GM21786 (cell line): ENCODE measurements around the gene ZNF792.
"Not testable (repeated sequence)": the region's sequence is repeated elsewhere in the genome, so short reads cannot be mapped to it uniquely, and the experiment has no call there.

ENCODE experiments used
- ATAC-seq: cut with Tn5 transposase; IDR thresholded peaks from one replicate; pipeline ENCODE4 v1.9.1; 2021; ENCODE audit not compliant: unreplicated experiment

Gene ZNF792

DNA sequence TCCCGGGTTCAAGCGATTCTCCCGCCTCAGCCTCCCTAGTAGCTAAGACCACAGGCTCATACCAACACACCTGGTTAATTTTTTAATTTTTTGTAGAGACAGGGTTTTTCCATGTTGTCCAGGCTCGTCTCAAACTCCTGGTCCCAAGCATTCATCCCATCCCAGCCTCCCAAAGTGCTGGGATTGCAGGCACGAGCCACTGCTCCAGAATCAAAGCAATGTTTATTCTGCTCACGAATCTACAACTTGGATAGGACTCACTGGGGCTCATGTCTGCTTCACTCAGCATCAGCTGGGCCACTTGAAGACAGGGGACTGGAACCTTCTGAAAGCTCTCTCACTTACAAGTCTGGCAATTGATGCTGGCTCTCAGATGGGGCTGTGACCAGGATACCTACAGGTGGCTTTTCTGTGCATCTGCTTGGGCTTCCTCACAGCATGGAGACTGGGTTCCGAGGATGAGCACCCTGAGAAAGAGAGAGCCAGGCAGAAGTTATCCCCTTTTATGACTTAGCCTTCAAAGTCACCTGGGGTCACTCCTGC is 8.2 kb upstream of the ZNF792 start:
- ATAC-seq: no peak

DNA sequence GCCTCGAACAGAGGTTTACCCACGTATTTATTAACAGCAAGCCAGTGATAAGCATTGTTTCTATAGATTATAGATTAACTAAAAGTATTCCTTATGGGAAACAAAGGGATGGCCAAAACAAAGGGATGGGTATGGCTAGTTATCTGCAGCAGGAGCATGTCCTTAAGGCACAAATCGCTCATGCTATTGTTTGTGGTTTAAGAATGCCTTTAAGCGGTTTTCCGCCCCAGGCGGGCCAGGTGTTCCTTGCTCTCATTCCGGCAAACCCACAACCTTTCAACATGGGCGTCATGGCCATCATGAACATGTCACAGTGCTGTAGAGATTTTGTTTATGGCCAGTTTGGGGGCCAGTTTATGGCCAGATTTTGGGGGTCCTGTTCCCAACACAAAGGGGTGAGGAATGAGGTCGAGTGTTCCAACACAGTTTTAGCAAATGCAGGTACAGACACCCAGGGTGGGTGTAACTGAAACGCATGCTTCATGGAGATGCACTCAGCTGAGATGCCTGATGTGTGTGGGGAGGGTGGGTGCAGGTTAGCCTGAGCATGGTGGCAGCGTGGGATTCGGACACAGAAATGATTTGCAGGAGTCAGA is 6.3 kb upstream of the ZNF792 start:
- not testable (repeated sequence) for ATAC-seq

DNA sequence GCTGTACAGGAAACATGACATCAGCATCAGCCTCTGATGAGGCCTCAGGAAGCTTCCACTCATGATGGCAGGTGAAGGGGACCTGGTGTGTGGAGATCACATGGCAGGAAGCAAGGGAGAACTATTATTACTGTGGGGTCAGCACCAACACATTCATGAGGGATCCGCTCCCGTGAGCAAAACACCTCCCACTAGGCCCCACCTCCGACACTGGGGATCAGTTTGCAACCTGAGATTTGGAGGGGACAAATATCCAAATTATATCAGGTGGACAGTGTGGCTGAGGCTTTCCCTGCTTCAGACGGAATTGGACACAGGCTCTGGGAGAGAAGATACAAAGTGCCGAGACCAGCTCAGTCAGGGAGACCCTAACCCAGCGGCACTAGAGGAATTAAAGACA is 5.7 kb upstream of the ZNF792 start:
- ATAC-seq: no peak

DNA sequence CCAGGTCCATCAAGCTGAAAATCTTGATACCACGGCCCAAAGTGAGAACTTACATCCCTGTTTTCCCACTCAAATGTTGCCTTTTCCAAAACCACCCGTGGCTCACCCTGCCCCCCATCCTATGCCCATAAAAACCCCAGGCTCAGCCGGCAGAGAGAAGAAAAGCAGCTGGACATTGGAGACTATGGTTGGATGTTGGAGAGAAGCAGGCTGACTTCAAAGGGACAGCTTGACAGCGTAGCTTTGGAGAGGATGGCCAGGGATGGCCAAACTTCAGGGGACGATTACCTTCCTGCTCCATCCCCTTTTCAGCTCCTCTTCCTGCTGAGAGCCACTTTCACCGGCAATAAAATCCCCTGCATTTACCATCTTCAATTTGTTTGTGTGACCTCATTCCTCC is 3.5 kb upstream of the ZNF792 start:
- ATAC-seq: no peak

DNA sequence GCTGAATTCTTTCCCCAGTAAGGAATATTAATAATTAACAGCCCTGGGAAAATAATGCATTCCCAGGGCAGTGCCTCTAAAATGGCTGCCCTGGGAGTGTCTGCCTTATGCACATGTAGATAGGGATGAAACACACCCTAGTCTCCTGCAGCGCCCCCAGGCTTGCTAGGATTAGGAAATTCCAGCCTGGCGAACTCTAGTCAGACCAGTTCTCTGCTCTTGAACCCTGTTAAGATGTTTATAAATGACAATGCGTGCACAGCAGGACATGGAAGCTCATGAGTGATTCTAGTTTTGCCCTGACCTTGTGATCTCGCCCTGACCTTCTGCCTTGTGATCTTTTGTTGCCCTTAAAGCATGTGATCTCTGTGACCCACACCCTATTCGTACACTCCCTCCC is 1.5 kb upstream of the ZNF792 start:
- not testable (repeated sequence) for ATAC-seq

DNA sequence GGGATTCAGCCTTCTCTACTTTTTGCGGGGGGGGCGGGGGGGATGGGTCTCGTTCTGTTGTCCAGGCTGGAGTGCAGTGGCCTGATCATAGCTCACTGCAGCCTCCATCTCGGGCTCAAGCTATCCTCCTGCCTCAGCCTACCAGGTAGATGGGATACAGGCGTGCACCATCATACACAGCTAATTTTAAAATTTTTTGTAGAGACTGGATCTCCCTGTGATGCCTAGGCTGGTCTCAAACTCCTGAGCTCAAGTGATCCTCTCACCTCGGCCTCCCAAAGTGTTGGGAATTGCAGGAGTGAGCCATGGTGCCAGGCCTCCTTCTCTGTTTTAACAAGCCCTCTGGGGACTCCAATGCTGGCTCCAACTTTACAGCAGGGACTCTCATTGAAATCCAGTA is 569 bp upstream of the ZNF792 start:
- no peak for ATAC-seq

DNA sequence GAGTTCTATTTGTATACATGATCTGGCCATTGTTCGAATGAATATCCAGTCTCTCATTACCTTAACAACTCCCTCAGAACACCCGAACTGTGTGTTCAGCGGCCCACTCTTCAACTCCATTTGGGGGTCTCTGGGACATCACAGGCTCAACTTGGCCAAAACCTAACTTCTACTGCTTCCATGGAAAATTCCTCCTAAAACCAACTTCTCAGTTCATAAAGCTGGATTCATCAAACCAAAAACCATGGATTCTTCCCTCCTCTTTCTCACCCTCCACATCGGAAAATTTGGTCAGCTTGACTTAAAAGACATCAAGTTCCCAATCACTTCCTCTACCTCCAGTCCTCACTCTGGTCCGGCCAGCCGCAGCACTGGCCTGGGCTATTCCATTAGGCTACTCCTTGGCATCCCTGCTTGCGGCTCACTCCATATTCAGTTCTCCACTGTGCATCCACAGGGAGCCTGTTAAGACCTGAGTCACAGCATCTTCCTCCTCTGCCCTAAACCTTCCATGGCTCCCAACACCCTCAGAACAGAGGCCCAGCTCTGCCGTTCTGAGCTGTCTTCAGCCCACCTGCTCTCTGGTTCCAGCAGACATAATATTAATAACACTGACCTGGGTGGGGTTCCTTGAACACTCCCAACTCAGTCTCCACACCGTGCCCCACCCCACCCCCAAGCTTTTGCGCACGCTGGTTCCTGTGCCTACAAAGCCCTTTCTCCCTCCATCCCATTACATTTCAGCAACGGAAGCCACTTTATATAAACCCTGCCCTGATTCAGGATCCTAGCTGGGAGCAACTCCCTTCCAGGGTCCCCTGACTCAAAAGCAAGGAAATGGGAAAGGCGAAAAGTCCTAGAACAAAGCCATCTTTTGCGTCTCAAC is 1.1 kb downstream of the ZNF792 start:
- ATAC-seq: no peak

DNA sequence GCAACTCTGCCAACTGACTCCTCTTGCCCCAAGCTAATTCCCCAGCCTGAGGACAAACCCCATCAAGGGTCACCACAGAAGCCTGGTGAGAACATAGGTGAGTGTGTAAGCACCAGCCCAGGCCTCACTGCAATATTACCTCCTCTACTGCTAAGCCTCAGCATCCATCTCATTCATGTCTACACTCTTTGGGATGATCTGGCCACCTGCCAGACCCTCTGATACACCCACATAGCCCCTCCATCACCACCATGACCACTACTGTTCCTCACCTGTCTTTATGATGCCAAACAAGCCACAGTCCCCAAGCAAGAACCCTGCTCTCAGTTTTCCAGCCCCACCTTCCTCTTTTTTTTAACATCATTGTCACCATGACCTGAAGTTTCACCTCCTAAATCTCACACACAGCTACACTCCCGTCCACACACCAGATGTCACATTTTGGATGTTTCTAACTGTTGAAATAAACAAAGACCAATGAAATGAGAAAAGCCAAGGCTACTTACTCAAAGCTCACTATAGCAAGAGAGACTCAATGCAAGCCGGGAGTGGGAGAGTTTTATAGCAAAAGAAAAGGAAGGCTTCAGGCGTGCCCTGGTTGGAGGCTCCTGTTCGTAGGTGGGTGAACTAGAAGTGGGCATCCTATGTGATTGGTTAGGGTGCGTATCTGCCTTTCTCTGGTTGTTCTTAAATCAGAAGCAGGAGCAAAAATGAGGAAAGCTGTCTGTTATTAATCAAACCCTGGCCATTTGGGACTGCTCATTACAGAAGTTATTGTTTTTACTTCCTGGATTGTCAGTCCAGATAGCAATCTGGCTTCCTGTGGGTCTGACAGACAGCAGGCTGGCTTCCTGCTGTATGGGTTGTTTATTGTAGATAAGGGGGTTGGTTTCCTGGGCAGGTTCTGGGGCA is 2.0 kb downstream of the ZNF792 start:
- no peak for ATAC-seq

DNA sequence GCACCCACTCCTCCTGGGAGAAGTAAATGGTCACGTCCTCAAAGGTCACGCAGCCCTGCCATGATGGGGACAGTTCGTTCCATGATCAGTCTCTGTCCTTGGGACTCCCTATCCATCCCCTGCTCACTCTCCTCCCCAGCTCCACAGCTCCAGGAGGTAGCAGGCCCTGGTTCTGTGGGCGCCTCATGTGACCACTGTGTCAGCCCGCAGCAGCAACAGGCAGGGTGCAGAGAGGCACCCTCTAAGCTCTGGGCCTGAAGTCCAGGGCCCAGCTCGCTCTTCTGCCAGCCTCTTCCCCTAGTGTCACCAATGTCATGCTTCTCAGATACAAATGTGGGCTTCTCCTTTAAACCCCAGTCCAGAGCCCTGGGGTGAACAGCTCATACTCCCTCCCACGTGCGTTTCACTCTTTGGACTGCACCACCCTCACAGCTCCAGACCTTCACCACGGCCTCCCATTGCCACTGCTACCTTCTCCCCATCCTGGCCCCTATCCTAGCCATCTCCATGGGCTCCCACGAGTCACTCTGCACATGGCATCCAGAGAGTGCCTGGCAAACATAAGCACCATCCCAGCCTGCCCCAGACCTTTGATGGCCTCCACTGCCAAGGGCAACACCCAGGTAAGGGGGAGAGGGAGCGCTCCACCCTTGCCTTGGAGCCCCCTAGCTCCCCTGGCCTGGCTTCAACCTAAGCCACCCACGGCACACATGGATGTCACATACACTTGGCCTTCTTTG is 2.9 kb downstream of the ZNF792 start:
- no peak for ATAC-seq

DNA sequence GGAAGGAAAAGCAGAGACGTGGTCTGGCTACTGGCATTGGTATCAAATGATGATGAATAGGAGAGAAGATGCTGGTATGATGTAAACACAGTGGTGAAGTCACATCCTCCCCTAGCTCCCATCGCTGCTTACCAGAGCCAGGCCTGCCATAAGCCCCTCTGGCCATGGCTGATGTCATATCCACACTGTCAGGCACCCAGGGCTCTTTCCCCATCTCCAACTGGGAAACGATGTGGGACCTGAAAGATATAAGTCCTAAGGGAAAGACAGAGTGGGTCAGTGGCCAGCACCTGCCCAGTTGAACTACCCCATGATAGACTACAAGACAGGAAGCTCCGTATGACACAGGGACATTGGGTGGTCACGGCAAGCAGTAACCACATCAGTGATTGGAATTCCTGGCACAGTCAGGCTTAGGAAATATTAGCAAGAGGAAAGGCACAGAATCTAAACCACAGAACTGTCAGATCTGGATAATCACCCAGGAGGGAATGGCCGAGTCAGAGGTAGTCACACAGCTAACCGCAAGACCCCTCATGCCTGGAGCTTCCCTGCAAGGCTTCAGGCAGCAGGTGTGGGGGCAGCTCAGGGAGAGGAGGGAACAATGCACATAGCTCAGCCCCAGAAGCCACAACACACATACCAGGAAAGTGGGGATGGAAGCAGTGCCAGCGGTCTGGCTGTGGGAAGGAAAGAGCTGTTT is 3.8 kb downstream of the ZNF792 start:
- no peak for ATAC-seq

DNA sequence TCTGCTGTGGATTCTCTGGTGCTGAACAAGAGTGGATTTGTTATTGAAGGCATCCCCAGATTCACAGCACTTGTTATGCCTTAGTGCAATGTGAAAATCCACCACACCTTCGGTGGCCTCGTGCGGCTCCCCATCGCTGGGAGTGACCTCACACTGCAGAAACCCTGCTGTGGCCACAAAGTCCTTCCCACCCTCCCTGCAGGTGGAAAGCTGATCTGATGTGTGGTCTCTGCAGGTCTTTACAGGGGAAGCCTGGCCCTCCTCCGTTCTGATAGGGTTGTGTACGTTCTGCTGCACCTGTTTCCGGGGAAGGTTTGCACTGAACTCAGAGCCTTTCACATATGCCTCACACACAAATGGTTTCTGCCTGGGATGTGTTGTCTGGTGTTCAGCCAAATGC is 5.0 kb downstream of the ZNF792 start:
- no peak for ATAC-seq

DNA sequence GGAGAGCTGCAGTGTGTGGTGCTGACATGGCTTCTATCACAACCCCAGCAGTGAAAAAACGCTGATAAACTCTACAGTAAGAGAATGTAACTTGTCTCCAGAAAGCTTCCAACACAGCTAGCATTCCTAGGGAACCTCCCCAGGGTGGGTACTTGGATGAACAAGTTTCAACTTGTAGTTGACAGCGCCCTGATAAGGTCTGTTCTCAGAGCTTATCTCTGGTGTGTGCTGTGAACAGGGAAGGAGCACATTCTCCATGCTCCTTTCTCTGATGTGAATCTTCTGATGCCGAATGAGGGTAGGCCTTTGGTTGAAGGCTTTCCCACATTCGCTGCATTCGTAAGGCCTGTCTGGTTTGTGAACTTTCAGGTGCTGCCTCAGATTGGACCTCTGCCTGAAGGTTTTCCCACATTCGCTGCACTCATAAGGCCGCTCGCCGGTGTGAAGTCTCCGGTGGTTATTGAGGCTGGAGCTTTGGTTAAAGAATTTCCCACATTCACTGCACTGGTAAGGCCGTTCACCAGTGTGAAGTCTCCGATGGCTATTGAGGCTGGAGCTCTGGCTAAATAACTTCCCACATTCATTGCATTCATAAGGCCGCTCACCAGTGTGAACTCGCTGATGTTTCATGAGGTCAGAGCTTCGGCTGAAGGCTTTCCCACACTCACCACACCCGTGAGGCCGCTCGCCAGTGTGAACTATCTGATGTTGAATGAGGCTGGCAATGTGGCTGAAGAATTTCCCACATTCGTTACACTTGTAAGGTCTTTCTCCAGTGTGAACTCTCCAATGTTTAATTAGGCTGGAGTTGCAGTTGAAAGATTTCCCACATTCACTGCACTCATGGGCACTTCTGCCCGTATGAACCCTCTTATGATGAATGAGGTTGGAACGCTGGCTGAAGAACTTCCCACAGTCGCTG is 5.9 kb downstream of the ZNF792 start:
- ATAC-seq: no peak

DNA sequence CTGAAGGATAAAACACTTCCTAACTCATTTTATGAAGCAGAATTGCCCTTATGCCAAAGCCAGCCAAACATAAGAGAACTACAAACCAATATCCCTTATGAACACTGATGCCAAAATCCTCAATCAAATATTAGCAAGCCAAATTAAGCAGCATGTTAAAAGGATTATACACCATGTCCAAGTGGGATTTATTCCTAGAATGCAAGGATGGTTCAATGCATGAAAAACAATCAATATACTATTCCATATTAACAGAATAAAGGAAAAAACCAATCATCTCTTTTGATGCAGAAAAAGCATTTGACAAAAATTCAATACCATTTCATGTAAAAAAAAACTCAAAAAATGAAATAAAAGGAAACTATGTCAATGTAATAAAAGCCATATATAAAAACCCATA is 10.9 kb downstream of the ZNF792 start:
- ATAC-seq: no peak

DNA sequence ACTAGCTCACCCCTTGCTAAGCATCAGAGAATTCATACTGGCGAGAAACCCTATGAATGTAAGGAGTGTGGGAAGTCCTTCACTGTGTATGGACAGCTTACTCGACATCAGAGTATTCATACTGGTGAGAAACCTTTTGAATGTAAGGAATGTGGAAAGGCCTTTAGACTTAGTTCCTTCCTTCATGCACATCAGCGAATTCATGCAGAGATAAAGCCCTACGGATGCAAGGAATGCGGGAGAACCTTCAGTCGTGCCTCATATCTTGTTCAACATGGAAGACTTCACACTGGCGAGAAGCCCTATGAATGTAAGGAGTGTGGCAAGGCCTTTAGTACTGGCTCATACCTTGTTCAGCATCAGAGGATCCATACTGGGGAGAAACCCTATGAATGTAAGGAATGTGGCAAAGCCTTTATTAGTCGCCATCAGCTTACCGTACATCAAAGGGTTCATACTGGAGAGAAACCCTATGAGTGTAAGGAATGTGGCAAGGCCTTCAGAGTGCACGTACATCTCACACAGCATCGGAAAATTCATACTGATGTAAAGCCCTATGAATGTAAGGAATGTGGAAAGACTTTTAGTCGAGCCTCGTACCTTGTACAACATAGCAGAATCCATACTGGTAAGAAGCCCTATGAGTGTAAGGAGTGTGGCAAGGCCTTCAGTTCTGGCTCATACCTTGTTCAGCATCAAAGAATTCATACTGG is 20.0 kb downstream of the ZNF792 start:
- ATAC-seq: no peak

DNA sequence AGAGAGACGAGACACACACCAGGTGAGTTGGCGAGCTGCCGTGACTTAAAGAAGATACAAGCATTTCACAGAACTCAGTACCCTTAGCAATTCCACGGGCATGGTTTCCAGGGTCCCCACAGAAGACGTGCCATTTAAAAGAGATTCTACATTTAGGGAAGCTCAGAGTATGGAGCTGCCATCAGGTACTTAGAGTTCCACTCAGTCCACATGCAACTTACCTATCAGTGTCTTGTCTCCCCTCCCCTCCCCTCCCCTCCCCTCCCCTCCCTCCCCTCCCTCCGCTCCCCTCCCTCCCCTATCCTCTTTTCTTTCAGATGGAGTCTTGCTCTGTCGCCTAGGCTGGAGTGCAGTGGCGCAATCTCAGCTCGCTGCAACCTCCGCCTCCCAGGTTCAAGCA is 25.1 kb downstream of the ZNF792 start:
- no peak for ATAC-seq

DNA sequence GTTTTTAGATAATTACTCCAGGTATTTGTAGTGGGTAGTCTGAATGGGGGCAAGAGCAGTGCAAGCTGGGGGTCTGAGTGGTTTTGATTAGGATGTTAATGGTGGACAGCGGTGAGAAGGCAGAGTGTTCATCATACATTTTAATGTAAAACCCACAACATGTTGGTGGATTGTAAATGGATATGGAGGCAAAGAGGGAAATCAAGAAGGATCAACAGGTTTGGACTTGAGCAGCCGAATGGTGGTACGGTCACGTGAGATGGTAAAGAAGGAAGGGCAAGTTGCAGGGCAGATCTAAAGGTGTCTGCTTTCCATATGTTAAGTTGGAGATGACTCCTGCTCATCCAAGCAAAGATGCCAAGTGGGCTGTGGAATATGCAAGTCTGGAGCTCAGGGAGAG is 27.8 kb downstream of the ZNF792 start:
- no peak for ATAC-seq

DNA sequence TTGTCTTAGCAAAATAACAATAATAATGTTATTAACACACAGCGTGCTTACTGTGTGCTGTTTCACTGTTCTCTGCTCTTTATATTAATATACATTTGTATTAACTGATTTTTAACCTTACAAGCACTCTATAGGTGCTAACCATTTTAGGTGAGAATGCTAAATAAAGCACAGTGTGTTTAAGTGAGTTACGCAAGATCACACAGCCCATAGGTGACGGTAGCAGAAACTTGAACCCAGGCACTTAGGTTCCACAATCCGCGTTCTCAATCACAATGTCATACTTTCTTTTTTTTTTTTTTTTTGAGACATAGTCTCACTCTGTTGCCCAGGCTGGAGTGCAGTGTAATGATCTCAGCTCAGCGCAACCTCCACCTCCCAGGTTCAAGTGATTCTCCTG is 31.5 kb downstream of the ZNF792 start:
- ATAC-seq: no peak

DNA sequence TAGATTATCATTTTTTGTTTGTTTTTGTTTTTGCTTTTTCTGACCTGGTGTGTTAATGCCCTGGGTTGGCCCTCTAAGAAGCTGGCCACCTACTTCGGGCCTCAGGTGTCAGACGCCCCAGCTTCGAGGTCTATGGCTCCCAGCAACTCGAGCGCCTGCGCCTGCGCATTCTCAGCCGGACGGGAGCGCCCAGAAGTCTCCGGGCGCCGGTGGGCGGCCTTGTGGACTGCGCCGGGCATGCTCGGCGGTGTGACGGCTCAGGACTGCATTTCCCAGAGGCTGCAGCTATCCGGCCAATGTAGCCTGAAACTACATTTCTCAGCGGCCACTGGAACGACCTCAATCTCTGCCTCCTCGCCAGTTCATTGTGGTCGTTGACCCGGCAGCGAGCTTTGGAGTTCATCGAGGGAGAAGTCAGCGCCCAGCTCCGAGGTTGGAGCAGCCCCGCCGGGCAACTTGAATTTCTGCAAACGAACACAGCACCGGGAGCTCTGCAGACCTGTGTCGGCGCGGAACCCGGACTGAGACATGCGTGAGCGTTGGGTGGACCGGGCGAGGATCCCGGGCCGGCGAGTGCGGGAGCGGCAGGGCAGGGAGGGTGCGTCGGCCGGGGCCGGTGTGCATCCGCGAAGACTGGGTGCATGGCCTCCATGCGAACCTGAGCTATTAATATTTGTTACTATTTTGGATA is 37.2 kb downstream of the ZNF792 start, which contains the start of gene ZNF30:
TSS of gene ZNF30 (plus strand) at position 219 of the 691 bp plus-strand sequence. CDS start 3,045 bp downstream, outside the sequence.
- peak; percentile 95 for ATAC-seq
